SIG-M5 (cell line): ENCODE results near the gene NINL.

ENCODE experiments used
- DNase-seq: peaks from one replicate; lab custom pipeline; 2025; lab: John Stamatoyannopoulos, UW

The NINL gene

DNA sequence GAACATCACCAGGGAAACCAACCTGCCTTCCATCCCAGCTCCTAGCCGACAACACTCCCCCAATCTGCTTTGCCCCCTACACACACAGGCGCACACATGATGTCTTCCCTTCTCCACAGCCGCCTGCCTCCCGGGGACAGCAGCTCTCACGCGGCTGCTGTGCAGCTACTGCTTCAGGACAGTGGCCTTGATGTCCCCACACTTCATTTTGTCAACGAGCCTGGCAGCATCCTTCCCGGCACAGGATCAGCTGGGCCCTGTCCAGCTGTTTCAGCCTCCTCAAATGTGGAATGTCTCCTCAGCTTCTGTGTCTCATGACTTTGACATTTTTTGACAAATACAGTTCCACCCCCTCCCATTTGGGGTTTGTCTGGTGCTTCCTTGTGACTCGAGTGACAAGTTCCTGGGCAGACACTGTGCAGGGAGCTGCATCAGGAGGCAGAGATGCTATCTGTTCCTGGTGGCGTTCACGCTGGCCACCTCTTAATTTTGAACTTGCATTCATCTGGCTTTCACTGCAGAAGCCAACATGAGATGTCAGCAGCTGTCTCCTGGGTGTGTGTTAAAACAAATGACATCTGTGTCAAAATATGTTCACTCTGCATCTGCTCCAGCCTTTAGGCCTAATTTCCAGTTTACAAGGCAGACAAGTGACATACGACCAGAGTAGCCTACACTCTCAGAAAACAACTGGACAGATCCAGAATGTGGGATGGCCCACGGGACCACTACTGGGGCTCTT, 120.7 kb downstream of the NINL start:
- DNase-seq: no peak

- no peak for DNase-seq
These were observed 123.4 kb downstream of the NINL start for GRCh38 chr20:25461786-25462545.

- no peak for DNase-seq
These were observed 124.1 kb downstream of the NINL start for GRCh38 chr20:25461281-25461650.

DNA sequence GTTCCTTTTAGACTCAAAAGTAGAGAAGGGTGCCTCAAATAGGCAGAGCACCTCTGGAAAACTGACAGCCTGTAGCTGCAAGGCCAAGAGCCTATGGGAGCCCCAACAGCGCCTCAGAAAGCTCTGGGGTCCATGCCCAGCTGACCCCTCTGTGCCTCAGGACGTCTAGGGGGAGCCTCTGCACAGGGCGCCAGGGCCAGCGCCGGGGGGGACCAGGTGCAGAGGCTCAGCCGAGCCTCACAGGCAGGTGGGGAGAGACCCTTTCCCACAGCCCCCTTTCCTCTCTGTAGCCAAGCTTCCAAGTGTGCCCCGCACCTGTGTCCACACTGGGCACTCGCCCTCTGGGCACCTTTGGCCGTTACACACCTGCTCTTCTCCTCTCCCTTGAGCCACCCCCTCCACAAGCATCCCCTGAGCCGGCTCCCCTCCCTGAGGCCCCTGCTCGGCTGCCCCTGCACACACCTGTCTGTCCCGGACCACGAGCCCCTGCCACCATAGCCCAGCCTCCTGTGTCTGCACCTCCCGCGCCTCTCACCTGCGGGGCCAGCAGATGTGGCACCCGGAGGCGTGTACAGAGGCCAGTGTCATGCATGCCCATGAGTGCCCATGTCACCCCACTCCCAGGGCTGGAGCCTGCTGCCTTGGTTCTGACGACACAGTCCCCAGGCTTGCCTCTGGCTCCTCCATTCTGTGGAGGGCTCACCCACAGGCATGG, 124.6 kb downstream of the NINL start:
- no peak for DNase-seq

DNA sequence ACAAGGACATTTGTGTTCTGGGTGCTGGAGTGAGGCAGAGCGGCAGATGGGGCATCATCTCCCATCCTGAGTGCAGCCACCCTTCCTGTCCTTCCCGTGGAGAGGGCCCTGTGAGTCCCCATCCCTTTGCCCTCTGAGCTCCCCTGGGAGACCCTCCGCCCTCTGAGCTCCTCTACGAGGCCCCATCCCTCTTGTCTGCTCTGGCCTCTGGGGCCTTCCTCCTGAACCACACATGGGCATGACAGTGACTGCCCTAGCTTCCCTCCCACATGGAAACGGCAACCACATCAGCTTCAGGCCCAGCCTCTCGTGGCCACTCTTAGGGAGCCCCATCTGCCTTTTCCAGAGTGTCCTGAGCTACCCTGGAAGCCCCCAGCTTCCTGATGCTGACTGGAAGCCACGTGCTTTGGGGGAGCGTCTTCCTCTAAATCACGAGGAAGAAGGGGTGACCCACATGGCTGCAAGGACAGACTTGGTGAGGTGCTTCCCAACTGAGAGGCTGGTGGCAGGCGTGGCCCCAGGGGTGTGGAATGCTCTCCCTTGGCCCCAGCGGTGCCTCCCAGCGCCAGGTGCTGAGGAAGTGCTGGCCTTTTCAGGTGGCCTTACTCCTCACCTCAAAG, 125.3 kb downstream of the NINL start:
- DNase-seq: no peak

DNA sequence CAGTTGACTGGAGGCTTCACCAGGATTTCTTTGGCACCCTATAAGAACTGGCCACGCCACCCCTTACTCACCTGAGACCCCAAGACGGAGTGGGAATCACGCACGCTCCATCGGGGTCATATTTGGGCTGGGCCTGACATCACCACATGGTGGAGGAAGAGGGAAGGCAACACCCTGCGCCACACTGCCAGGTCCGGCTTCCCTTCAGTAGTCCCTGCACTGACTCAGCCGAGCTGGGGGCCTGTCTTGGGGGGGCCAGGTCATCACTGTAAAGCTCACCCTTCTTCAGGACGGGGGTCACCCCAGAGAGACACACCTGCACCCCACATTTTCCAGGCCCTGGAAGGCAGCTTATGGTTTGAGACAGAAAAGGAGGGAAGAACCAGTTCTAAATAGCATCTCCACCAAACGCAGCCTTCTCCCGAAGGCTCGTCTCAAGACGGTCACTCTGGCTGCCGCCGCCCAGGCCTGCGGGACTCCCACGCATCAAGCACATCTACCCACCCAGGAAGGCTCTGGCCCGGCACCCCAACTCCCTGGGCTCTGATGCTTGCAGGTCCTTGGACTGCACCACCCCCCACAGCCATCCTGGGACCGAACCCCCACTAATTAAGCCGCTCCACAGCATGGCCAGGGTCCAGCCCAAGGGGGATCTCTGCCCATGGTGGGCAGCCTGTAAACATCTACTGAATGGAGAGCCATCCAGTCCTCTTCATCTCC, 126.1 kb downstream of the NINL start:
- DNase-seq: no peak

GRCh38 chr20:25457886-25458680, 127.2 kb downstream of the NINL start:
- no peak for DNase-seq

GRCh38 chr20:25454153-25454900, 131.0 kb downstream of the NINL start:
- DNase-seq: no peak

GRCh38 chr20:25453035-25453810, 132.1 kb downstream of the NINL start:
- DNase-seq: no peak

- no peak for DNase-seq
These were observed 133.0 kb downstream of the NINL start for GRCh38 chr20:25452333-25452732.

DNA sequence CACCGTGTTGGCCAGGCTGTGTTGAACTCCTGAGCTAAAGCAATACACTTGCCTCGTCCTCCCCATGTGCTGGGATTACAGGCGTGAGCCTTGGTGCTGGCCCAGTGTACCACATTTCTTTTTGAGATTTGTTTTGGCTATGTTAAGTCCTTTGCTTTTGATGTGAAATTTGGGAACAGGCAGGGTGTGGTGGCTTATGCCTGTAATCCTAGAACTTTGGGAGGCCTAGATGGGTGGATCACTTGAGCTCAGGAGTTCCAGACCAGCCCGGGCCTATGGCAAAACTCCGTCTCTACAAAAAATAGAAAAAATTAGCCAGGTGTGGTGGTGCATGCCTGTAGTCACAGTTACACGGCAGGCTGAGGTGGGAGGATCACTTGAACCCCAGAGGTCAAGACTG, 137.7 kb downstream of the NINL start:
- DNase-seq: no peak

GRCh38 chr20:25444556-25444955, 140.8 kb downstream of the NINL start:
- DNase-seq: no peak

GRCh38 chr20:25439328-25439727, 146.0 kb downstream of the NINL start:
- DNase-seq: peak; percentile 45

DNA sequence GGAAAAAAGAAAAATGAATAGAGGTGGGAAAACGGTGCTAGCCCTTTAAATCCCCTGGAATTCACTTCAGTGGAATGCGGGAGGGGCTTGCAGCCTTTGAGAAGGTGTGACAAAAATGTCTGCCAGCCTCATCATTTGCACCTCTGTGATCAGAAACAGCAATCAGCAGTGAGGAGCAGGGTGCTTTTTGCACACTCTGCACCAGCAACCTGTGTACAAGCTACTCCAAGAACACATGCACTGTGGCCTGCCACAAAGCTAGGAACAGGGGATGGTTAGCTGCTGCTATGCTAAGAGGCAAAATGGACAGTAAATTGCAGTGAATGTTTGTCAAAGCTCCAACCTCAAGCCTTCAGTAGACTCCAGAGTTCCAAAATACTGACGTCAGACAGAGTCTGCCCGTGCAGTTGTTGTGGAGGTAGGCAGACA, 148.2 kb downstream of the NINL start:
- no peak for DNase-seq

- DNase-seq: no peak
These were observed 160.8 kb downstream of the NINL start for GRCh38 chr20:25424536-25424935.

DNA sequence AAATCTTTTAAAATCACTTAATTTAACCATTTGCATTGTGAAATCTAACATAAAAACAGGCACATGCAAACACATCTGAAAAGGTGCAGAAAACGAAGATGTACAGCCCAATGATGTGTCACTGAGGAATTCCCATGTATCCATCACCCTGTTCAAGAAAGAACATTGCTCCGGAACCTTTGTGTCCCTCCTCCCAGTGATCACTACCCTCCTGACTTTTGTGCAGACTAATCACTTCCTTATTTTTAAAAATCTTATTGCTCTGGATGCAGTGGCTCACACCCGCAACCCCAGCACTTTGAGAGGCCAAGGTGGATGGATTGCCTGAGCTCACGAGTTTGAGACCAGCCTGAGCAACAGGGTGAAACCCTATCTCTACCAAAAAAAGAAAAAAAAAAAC, 163.3 kb downstream of the NINL start:
- DNase-seq: no peak

DNA sequence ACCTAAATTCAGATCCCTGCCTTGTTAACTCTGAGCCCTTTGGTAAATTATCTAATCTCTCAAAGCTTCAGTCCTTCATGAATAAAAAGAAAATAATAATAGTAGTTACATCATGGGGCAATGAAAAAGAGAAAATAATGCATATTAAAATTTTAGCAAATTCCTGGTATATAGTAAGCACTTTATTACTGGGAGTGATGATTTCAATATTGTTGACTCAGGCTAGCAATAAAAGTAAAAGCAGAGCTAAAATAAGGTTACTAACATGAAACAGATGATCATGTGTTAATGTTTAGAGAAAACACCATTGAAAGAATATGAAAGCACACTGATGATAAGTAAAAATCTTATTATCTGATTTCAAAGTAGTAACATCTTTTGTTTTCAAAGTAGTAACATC, 164.2 kb downstream of the NINL start:
- no peak for DNase-seq

- no peak for DNase-seq
These were observed 166.6 kb downstream of the NINL start for GRCh38 chr20:25418776-25419175.

GRCh38 chr20:25408890-25409289, 176.4 kb downstream of the NINL start:
- DNase-seq: no peak

GRCh38 chr20:25408170-25408547, 177.2 kb downstream of the NINL start:
- no peak for DNase-seq
